ENCODE measurements around the gene ARF1.

GRCh38 chr1:228083871-228084278, 1.4 kb downstream of the ARF1 start:
- TF ChIP-seq CTCF (conservative IDR thresholded peaks at IDR 0.05; ENCODE audit: low read depth, low read length): no peak
- TF ChIP-seq EZH2 (IDR thresholded peaks at IDR 0.05; ENCODE audit: borderline replicate concordance, low read depth, low read length, poor library complexity, severe bottlenecking): no peak
